Spleen (tissue), 11 donors: ENCODE results near the gene FBXO3. TPM values are rescaled to one million over a fixed set of nuclear protein-coding genes. Genes with fewer than 3 reads are reported as not detected.

Source experiments
- DNase-seq: peaks from one replicate; pipeline ENCODE4 v3.0.0-alpha.2; 2020
- H3K27ac ChIP-seq, 8 donors: fragments of 200-600 bp; sonication (generic) in 7 of 8; 1 replicate in 4 of 8; 2 replicates in 4 of 8; pipeline versions ENCODE4 v1.5.0 to v1.8.0; 2016 to 2021; ENCODE audit warnings: inconsistent platforms in 4 of 8, mild to moderate bottlenecking in 4 of 8, moderate library complexity in 1 of 8
- H3K27me3 ChIP-seq, 7 donors: fragments of 200-600 bp; sonication (generic) in 6 of 7; replicated peaks in 1 of 7; 1 replicate in 4 of 7; 2 replicates in 3 of 7; pipeline versions ENCODE4 v1.5.0 to v1.8.0; 2016 to 2021; ENCODE audit warnings: inconsistent platforms in 3 of 7, mild to moderate bottlenecking in 1 of 7
- H3K36me3 ChIP-seq, 6 donors: fragments of 200-600 bp; sonication (generic) in 5 of 6; 1 replicate in 4 of 6; 2 replicates in 2 of 6; pipeline versions ENCODE4 v1.5.0 to v1.8.0; 2016 to 2021; ENCODE audit warnings: inconsistent platforms in 2 of 6
- H3K4me1 ChIP-seq, 6 donors: fragments of 200-600 bp; sonication (generic) in 5 of 6; 1 replicate in 3 of 6; 2 replicates in 3 of 6; pipeline versions ENCODE4 v1.5.0 to v1.8.0; 2016 to 2021; ENCODE audit warnings: inconsistent platforms in 3 of 6
- H3K4me3 ChIP-seq, 8 donors: fragments of 200-600 bp; sonication (generic) in 7 of 8; 1 replicate in 4 of 8; 2 replicates in 4 of 8; pipeline versions ENCODE4 v1.5.0 to v1.8.0; 2016 to 2021; ENCODE audit warnings: inconsistent platforms in 4 of 8, mild to moderate bottlenecking in 4 of 8, moderate library complexity in 2 of 8
- H3K9me3 ChIP-seq, 8 donors: fragments of 200-600 bp; sonication (generic) in 7 of 8; 1 replicate in 4 of 8; 2 replicates in 4 of 8; pipeline versions ENCODE4 v1.5.0 to v1.8.0; 2016 to 2021; ENCODE audit warnings: inconsistent platforms in 4 of 8
- POLR2A ChIP-seq, 3 donors: fragments of 450-650 bp; IDR thresholded peaks; one replicate each; pipeline ENCODE4 v1.5.1; 2017; ENCODE audit warnings: antibody characterized with exemption in 3 of 3, mild to moderate bottlenecking in 1 of 3
- POLR2AphosphoS5 ChIP-seq, 3 donors: sonication (generic); formaldehyde crosslinking; IDR thresholded peaks; one replicate each; pipeline ENCODE4 v1.5.1; 2017; ENCODE audit warnings: antibody characterized with exemption in 3 of 3
- WGBS, 5 donors: extraction: QIAGEN DNeasy Blood & Tissue Kit in 3 of 5; methylation state at CpG; one replicate each; pipeline versions ENCODE4 v1.1.5 to v1.1.7; 2013 to 2018; 5-methylcytosine and 5-hydroxymethylcytosine counted together
- intact Hi-C: fragments of 100-400 bp; cut with DNase I; formaldehyde crosslinking; loops from one replicate; pipeline ENCODE4 v1.15.0; 2023; ENCODE audit warnings: low total_unique reads
- polyA plus RNA-seq, 3 donors: library from polyadenylated mRNA; stranded (reverse); fragments of 200-250 nt; gene quantifications; one replicate each; pipeline ENCODE4 v1.2.1, GENCODE V29; 2013
- total RNA-seq, 7 donors: library from RNA; depleted of rRNA in 3 of 7; stranded (reverse); fragments of >200 nt in 3 of 7; fragmentation: NEBNext Ultra II Directional in 4 of 7; extraction: Animal tissue kit (Norgen Biotek cat#: 25700) in 4 of 7; gene quantifications; one replicate each; pipeline versions ENCODE4 v1.1.0 to v1.2.1, GENCODE V29; 2016 to 2021
- TF ChIP-seq, protein P1 (sequence below), 11 experiments: fragments of 200-600 bp in 7 of 11; fragments of 450-650 bp in 4 of 11; sonication (generic) in 4 of 11; IDR thresholded peaks in 8 of 11; conservative IDR thresholded peaks in 3 of 11; 1 replicate in 7 of 11; 2 replicates in 4 of 11; pipeline versions ENCODE4 v1.4.0 to v1.8.0; 2016 to 2021; ENCODE audit warnings: antibody characterized with exemption in 11 of 11, inconsistent platforms in 4 of 11, mild to moderate bottlenecking in 1 of 11
- donor health status: healthy with polysubstance abuse.
- donor health status: DM: no; HTN: no; CAD: no; lungs with moderate emphysema.
- donor health status: DM: no; HTN: no; CAD: no.
- donor health status: Bipolar disorder and iron deficiency.
- donor health status: healthy.
- donor health status: DM: no; HTN: no; CAD: no.
- donor health status: DM: yes; HTN: yes; CAD: no.

FBXO3 gene
- total and polyA plus RNA-seq, 10 donors: 15.6 to 58.3 (median 31.2) TPM

DNA sequence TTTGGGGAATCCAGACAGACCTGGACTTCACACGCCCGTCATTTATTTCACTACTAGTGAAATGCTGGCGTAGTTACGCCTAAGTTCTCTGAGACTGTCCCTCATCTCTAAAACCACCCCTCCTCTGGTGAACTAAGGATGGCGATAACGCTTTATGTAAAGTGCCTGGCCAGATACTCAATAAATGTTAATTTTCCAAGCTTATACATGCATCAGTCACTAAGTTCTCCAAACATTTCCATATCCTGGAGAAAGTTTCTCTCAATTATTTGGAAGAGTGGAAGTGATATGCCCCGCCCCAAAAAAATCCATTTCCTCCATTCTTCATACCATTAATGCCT is 1.1 kb upstream of the FBXO3 start:
- intact Hi-C loops: no loop called here
- peaks cover 11 to 68% (median 41%) of the 10 kb centered on the region in 6 donors for H3K4me1 ChIP-seq
- DNase-seq: no peak
- TF ChIP-seq, protein P1, sequence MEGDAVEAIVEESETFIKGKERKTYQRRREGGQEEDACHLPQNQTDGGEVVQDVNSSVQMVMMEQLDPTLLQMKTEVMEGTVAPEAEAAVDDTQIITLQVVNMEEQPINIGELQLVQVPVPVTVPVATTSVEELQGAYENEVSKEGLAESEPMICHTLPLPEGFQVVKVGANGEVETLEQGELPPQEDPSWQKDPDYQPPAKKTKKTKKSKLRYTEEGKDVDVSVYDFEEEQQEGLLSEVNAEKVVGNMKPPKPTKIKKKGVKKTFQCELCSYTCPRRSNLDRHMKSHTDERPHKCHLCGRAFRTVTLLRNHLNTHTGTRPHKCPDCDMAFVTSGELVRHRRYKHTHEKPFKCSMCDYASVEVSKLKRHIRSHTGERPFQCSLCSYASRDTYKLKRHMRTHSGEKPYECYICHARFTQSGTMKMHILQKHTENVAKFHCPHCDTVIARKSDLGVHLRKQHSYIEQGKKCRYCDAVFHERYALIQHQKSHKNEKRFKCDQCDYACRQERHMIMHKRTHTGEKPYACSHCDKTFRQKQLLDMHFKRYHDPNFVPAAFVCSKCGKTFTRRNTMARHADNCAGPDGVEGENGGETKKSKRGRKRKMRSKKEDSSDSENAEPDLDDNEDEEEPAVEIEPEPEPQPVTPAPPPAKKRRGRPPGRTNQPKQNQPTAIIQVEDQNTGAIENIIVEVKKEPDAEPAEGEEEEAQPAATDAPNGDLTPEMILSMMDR (IDR thresholded peaks at IDR 0.05 in 8 of 11, conservative IDR thresholded peaks at IDR 0.05 in 3 of 11): no peak
- TF ChIP-seq POLR2A (IDR thresholded peaks at IDR 0.05) (no peak), POLR2AphosphoS5 (IDR thresholded peaks at IDR 0.05) (no peak)
- 64 to 75% (median 67%) methylated on average over 7 of the region's 7 CpGs for WGBS, 5 donors
- peaks cover 0 to 40% (median 0%) of the 10 kb centered on the region in 7 donors for H3K27me3 ChIP-seq
- H3K27ac ChIP-seq: peak overlapping the region in 7 of 8 donors; percentile 51 to 91 (median 88)
- H3K4me3 ChIP-seq: peak overlapping the region in 4 of 8 donors; percentile 96 to 99 (median 98)
- H3K36me3 ChIP-seq: peaks cover 0 to 3% (median under 1%) of the 10 kb centered on the region in 6 donors
- no peaks in the 10 kb centered on the region for H3K9me3 ChIP-seq

DNA sequence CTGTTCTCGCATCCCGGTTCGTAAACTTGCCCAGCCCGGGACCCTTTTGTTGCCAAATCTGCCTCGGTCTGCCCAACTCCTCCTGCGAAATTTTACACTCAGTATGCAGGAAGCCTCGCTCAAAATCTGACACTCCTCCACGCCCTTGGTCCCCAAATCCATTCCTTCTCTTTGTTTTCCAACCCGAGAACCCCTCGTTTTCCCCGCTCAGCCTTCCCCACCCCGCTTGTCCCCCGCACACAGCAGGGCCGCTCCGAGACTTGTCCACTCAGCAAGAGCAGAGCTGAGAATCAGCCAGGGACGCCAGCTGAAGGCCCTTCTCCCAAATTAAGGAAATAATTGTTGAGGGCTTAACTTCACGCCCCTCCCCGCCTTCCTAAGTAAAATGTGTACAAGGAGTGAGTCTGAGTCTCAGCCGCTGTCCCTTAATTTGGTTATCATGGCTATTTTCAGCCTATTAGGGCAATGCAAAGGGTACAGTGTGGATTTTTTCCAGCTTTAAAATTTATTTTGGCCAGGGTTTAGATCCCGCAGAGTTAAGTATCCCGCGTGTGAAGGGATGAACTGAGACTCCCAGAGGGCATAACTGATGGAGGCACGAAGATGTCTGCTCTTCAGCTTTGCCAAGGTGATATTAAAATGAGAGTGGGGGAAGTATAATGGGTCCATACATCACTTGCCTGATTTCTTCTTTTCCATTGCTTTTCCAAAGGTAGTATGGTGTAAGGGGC is 581 bp upstream of the FBXO3 start:
- no peak for TF ChIP-seq POLR2A (IDR thresholded peaks at IDR 0.05)
- TF ChIP-seq POLR2AphosphoS5 (IDR thresholded peaks at IDR 0.05): no peak
- TF ChIP-seq, protein P1 (IDR thresholded peaks at IDR 0.05 in 8 of 11, conservative IDR thresholded peaks at IDR 0.05 in 3 of 11): no peak
- WGBS, 5 donors: 4 to 7% (median 5%) methylated on average over 23 of the region's 23 CpGs

DNA sequence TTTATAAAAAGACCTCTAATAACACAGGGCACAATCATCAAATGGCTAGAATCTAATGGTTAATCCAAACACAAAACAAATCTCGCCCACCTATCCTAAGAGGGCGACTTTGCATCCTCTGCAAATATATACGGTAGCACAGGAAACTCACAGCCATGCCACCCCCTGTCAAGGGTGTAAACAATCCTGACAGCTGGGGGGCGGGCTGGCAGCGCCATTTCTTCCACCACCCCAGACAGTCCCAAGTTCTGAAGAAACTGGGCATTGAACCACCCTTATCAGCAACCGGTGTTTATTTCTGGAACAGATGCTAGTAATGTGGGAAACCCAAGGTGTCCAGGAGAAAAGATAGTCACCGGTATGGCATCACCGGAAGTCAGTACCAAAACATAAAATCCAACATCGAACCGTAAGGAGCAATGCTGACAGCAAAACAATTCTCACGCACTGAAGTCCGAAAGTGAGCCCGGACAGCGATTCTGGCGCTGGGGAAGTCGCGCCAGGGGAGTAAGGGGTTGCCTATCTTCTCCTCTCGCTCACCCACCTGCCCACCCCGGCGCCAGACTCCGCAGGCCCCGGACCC is 825 bp downstream of the FBXO3 start:
- 1 to 3% (median 2%) methylated on average over 18 to 22 of the region's 22 CpGs for WGBS, 5 donors
- Histone ChIP-seq H3K36me3 (peaks cover 0 to 23% (median 13%) of the 10 kb centered on the region in 6 donors), H3K27ac (peak overlapping the region; percentile 51 to 91 (median 86)), H3K4me3 (peak overlapping the region; percentile 81 to 99 (median 97)), H3K9me3 (no peaks in the 10 kb centered on the region), H3K27me3 (peaks cover 0 to 31% (median 0%) of the 10 kb centered on the region in 7 donors), H3K4me1 (peaks cover 11 to 69% (median 43%) of the 10 kb centered on the region in 6 donors)
- DNase-seq: peak; percentile 80
- TF ChIP-seq, protein P1 (IDR thresholded peaks at IDR 0.05 in 8 of 11, conservative IDR thresholded peaks at IDR 0.05 in 3 of 11): peak in 1 of 11 experiments; percentile 21
- no peak for TF ChIP-seq POLR2AphosphoS5 (IDR thresholded peaks at IDR 0.05)
- intact Hi-C loops: no loop called here

More for the DNA sequence above, 581 bp upstream of the FBXO3 start:
- peaks cover 0 to 40% (median 0%) of the 10 kb centered on the region in 7 donors for H3K27me3 ChIP-seq
- intact Hi-C loops: no loop called here
- H3K9me3 ChIP-seq: no peaks in the 10 kb centered on the region
- peak overlapping the region; percentile 51 to 91 (median 86) for H3K27ac ChIP-seq
- peaks cover 0 to 9% (median 3%) of the 10 kb centered on the region in 6 donors for H3K36me3 ChIP-seq
- peaks cover 11 to 71% (median 43%) of the 10 kb centered on the region in 6 donors for H3K4me1 ChIP-seq
- peak; percentile 86 for DNase-seq
- H3K4me3 ChIP-seq: peak overlapping the region; percentile 81 to 99 (median 97)

DNA sequence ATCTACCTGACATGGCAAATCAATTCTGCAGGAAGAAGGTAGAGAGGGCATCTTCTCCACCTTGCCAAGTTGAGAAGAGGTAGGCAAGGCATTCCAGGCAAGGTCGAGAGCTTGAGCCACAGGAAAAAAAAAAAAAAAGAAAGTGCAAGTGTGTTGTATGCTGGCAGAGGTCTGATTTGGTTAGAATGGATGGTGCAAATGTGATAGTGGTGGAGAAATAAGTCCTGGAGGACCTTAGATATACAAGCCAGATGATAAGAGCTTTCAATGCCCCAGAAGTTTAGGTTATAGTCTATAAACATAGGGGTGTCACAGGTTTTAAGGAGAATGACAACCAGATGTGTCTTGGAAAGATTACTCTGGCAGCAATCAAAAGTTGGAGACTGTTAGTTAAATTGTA is 1.4 kb downstream of the FBXO3 start:
- 47 to 87% (median 61%) methylated on average over 1 of the region's 1 CpG for WGBS, 5 donors
- DNase-seq: no peak
- H3K27ac ChIP-seq: peak overlapping the region in 1 of 8 donors; percentile 88
- H3K4me3 ChIP-seq: peak overlapping the region in 7 of 8 donors; percentile 81 to 99 (median 98)
- H3K36me3 ChIP-seq: peaks cover 0 to 29% (median 19%) of the 10 kb centered on the region in 6 donors
- peaks cover 11 to 63% (median 43%) of the 10 kb centered on the region in 6 donors for H3K4me1 ChIP-seq
- H3K27me3 ChIP-seq: peaks cover 0 to 26% (median 0%) of the 10 kb centered on the region in 7 donors
- TF ChIP-seq, protein P1 (IDR thresholded peaks at IDR 0.05 in 8 of 11, conservative IDR thresholded peaks at IDR 0.05 in 3 of 11): no peak
- TF ChIP-seq POLR2AphosphoS5 (IDR thresholded peaks at IDR 0.05): no peak
- no peak for TF ChIP-seq POLR2A (IDR thresholded peaks at IDR 0.05)
- no peaks in the 10 kb centered on the region for H3K9me3 ChIP-seq
- intact Hi-C loops: no loop called here
